Urinary bladder (tissue), 4 donors: ENCODE data around the gene RNF215. TPM values are rescaled to one million over a fixed set of nuclear protein-coding genes. Genes with fewer than 3 reads are reported as not detected.

Experiments
- DNase-seq: peaks from one replicate; pipeline ENCODE4 v3.0.0-alpha.2; 2015; ENCODE audit errors: extremely low spot score
- H3K27ac ChIP-seq: one replicate; pipeline ENCODE4 v1.5.1; 2013; ENCODE audit warnings: low read depth, mild to moderate bottlenecking, moderate library complexity
- H3K36me3 ChIP-seq: one replicate; pipeline ENCODE4 v1.6.1; 2013; ENCODE audit warnings: mild to moderate bottlenecking, moderate library complexity; ENCODE audit not compliant: insufficient read depth
- H3K4me1 ChIP-seq: one replicate; pipeline ENCODE4 v1.6.1; 2013; ENCODE audit warnings: mild to moderate bottlenecking, moderate library complexity; ENCODE audit not compliant: insufficient read depth
- H3K4me3 ChIP-seq: one replicate; pipeline ENCODE4 v1.5.1; 2013; ENCODE audit warnings: low read depth, low read length
- WGBS: extraction: QIAGEN DNeasy Blood & Tissue Kit; methylation state at CpG from one replicate; pipeline ENCODE4 v1.1.7; 2013; 5-methylcytosine and 5-hydroxymethylcytosine counted together
- polyA plus RNA-seq: library from polyadenylated mRNA; stranded (reverse); fragments of 200-250 nt; gene quantifications from one replicate; pipeline ENCODE4 v1.2.3, GENCODE V29; 2013
- total RNA-seq: library from RNA; depleted of rRNA; stranded (reverse); fragments of >200 nt; gene quantifications from one replicate; pipeline ENCODE4 v1.2.3, GENCODE V29; 2014
- donor health status: healthy with polysubstance abuse.
- donor health status: healthy.

RNF215 gene
- total and polyA plus RNA-seq, 2 donors: 10.7 to 18.8 TPM

- DNase-seq: no peak
- peak overlapping the region; percentile 50 for H3K4me3 ChIP-seq
- H3K4me1 ChIP-seq: no peaks in the 10 kb centered on the region
- H3K36me3 ChIP-seq: no peaks in the 10 kb centered on the region
- WGBS: 6% methylated on average over 9 of the region's 9 CpGs
- H3K27ac ChIP-seq: no peak overlapping the region
These were observed 38.1 kb upstream of the RNF215 start for GRCh38 chr22:30425327-30425615.

- 39% methylated on average over 20 of the region's 20 CpGs for WGBS
- Histone ChIP-seq H3K4me1 (no peaks in the 10 kb centered on the region), H3K4me3 (peak overlapping the region; percentile 43), H3K27ac (peak overlapping the region; percentile 62), H3K36me3 (no peaks in the 10 kb centered on the region)
- DNase-seq: no peak
These were observed 37.5 kb upstream of the RNF215 start for GRCh38 chr22:30424534-30425326.

DNA sequence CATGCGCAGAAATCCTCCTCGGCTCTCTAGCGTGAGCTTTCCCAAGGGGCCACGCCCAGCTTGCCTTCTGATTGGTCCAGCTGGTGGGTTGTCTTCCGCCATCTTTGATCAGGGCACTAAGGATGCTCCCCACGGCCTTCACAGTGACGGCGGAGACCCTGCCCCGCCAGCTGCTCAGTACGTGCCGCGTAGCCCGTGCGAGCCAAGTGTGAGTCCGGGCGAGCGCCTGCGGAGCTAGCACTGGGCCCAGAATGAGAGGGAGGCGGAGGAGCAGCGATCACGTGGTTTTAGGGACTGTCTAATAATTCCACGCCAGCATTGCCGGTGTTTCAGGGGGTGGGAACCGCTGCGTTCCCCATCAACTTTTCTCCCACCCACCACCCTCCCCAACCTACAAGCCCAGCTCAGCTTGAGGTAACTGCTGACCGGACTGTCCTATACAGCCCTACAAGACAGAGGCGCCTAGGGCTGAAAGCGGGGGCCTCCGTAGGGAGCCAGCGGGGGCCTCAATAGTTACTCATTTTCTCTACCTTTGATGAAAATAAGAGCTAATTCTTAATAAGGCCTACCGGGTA is 36.8 kb upstream of the RNF215 start:
- peak overlapping the region; percentile 62 for H3K27ac ChIP-seq
- H3K4me1 ChIP-seq: no peaks in the 10 kb centered on the region
- no peaks in the 10 kb centered on the region for H3K36me3 ChIP-seq
- under 1% methylated on average over 31 of the region's 31 CpGs for WGBS
- DNase-seq: peak; percentile 99
- H3K4me3 ChIP-seq: peak overlapping the region; percentile 43

GRCh38 chr22:30423301-30423958 is 36.2 kb upstream of the RNF215 start:
- Histone ChIP-seq H3K36me3 (no peaks in the 10 kb centered on the region), H3K27ac (peak overlapping the region; percentile 82), H3K4me3 (peak overlapping the region; percentile 43), H3K4me1 (no peaks in the 10 kb centered on the region)
- no peak for DNase-seq
- under 1% methylated on average over 45 of the region's 45 CpGs for WGBS

DNA sequence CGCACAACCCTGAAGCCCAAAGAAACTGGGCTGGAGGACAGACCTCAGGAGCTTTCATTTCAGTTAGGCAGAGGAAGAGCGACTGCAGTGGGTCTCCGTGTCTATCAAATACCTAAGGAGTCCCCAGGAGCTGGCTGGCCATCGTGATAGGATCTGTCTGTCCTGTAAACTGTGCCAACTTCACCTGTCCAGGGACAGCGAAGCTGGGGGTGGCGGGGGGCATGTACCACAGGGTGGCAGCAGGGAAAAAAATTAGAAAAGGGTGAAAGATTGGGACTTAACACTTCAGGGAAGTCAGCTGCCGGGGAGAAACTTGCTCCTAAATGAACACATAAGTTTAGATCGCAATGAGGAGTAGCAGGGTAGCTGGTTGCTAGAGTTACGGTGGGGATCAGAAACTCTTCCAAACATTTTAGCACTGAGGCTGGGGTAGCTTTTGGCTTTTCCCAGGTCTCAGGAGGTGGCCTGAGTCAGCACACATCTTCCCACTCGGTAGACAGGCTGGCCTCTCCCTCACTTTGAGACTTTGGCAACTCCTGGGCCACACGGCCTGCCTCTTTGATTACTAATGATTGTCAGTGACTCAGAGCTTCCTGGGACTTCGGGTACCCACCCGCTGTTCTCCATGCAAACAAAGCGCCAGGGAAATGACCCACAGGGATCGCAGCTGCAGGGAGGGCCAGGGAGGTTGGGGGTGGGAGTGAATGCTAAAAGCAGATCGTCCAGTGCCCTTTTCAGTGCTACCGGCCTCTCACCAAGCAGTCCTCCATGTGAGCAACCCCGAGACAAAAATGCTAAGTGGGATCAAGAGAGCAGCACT is 35.5 kb upstream of the RNF215 start:
- Histone ChIP-seq H3K4me1 (no peaks in the 10 kb centered on the region), H3K4me3 (peak overlapping the region; percentile 43), H3K36me3 (no peaks in the 10 kb centered on the region), H3K27ac (peak overlapping the region; percentile 82)
- DNase-seq: no peak
- WGBS: 30% methylated on average over 18 of the region's 18 CpGs

- no peak for DNase-seq
- WGBS: 82% methylated on average over 8 of the region's 8 CpGs
- Histone ChIP-seq H3K4me1 (no peaks in the 10 kb centered on the region), H3K27ac (peak overlapping the region; percentile 13), H3K4me3 (no peak overlapping the region), H3K36me3 (no peaks in the 10 kb centered on the region)
These were observed 34.7 kb upstream of the RNF215 start for GRCh38 chr22:30421695-30422480.

DNA sequence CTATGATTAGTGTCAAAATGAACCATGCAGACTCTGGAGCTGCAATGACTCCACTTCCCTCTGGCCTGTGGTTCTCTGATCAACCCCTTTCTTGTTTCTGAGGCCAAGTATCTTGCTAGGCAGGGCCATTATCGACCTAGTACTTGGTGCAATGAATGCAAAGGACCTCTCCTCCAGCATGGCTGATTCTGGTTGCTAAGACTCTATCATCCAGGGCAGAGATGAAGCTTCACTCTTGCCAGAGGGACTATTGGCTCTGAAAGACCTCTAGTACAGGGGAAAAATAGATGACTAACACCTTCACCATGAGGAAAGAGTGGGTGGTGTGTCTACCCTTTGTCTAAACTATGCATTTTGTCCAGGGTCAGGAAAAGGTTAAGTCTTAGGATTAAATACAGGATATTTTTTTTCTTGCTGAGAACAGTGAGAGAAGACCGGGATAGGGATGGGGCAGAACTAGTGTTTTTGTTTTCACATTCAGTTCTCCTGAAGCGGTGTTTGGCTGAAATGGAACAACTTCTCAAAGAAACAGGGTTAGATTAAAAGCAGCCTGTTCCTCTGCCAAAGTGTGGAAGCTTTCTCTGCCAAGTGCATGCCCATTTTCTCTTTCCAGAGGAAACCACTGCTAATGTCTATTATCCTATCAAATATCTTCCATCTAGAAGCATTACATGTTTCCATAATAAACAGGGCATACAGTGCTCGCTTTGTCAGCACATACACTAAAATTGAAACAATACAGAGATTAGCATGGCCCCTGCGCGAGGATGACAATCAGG is 33.3 kb upstream of the RNF215 start:
- H3K4me1 ChIP-seq: no peaks in the 10 kb centered on the region
- no peak overlapping the region for H3K27ac ChIP-seq
- H3K4me3 ChIP-seq: no peak overlapping the region
- H3K36me3 ChIP-seq: no peaks in the 10 kb centered on the region
- DNase-seq: no peak
- 74% methylated on average over 6 of the region's 6 CpGs for WGBS

- DNase-seq: no peak
- 50% methylated on average over 1 of the region's 1 CpG for WGBS
- Histone ChIP-seq H3K4me3 (no peak overlapping the region), H3K36me3 (no peaks in the 10 kb centered on the region), H3K27ac (no peak overlapping the region), H3K4me1 (no peaks in the 10 kb centered on the region)
These were observed 29.6 kb upstream of the RNF215 start for GRCh38 chr22:30416837-30417236.

GRCh38 chr22:30416403-30416802 is 29.2 kb upstream of the RNF215 start:
- WGBS: 74% methylated on average over 2 of the region's 2 CpGs
- no peaks in the 10 kb centered on the region for H3K36me3 ChIP-seq
- H3K4me1 ChIP-seq: no peaks in the 10 kb centered on the region
- no peak overlapping the region for H3K4me3 ChIP-seq
- no peak overlapping the region for H3K27ac ChIP-seq
- no peak for DNase-seq

- no peak overlapping the region for H3K27ac ChIP-seq
- no peak for DNase-seq
- no peak overlapping the region for H3K4me3 ChIP-seq
- H3K4me1 ChIP-seq: no peaks in the 10 kb centered on the region
- no peaks in the 10 kb centered on the region for H3K36me3 ChIP-seq
- WGBS: 83% methylated on average over 4 of the region's 4 CpGs
These were observed 27.4 kb upstream of the RNF215 start for GRCh38 chr22:30414525-30415047.

DNA sequence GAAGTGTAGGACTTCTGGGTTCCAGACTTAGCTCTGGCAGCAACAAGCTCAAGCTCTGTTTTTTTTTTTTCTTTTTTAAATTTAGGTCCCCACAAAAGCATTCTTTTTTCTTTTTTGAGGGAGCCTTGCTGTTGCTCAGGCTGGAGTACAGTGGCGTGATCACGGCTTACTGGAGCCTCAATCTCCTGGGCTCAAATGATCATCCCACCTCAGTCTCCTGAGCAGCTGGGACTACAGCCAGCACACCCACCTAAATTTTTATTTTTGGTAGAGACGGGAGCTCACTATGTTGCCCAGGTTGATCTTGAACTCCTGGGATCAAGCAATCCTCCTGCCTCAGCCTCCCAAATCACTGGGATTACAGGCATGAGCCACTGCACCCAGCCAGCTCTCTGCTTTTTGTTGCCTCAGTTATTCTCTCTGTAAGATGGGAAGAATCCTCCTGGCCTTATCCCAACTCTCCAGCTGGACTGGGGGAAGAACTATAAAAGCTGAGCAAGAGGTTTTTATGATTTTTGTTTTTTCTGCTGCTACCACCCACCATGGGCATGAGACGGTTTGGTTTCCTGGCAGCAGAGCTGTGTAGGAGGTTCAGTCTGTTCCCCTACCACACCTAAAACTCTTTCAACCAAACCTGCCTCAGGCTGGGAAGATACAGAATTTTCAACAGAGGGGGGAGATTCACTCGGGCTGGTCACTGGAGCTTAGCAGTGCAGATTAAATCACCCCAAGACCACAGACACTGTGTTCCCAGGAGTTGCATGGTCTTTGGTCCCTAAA is 26.7 kb upstream of the RNF215 start:
- no peak overlapping the region for H3K4me3 ChIP-seq
- no peak for DNase-seq
- H3K27ac ChIP-seq: no peak overlapping the region
- no peaks in the 10 kb centered on the region for H3K36me3 ChIP-seq
- H3K4me1 ChIP-seq: no peaks in the 10 kb centered on the region
- WGBS: 86% methylated on average over 5 of the region's 5 CpGs

- DNase-seq: no peak
- no peak overlapping the region for H3K4me3 ChIP-seq
- no peaks in the 10 kb centered on the region for H3K36me3 ChIP-seq
- WGBS: 87% methylated on average over 4 of the region's 4 CpGs
- H3K4me1 ChIP-seq: no peaks in the 10 kb centered on the region
- H3K27ac ChIP-seq: no peak overlapping the region
These were observed 25.8 kb upstream of the RNF215 start for GRCh38 chr22:30413001-30413400.
